Skin of body (tissue), 2 donors: ENCODE measurements around the gene PRIMA1. TPM values are rescaled to one million over a fixed set of nuclear protein-coding genes. Genes with fewer than 3 reads are reported as not detected.
A peak's percentile ranks its signal among the peaks of the same experiment; 100 is the strongest.

Experiments
- DNase-seq: peaks from one replicate; lab custom pipeline; 2025; lab: John Stamatoyannopoulos, UW
- total RNA-seq: library from RNA; depleted of rRNA; stranded (reverse); fragments of >200 nt; gene quantifications from one replicate; pipeline ENCODE4 v1.2.3, GENCODE V29; 2014

PRIMA1 gene, protein sequence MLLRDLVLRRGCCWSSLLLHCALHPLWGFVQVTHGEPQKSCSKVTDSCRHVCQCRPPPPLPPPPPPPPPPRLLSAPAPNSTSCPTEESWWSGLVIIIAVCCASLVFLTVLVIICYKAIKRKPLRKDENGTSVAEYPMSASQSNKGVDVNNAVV
- total RNA-seq, result 0.99 TPM

DNA sequence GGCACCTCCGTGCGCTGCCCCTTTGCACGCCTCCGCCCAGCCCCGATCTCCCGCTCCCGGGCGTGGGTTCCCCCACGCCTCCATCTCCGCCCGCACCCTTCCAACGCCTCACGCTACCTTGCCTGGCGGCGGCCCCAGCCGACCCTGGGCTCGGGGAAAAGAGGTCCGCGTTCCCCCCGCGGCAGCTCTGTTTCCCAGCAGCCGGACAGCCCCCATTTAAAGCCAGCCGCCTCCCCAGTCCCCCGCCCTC is at the start of gene PRIMA1:
TSS of gene PRIMA1 (minus strand) at position 193 of the 250 bp plus-strand sequence. CDS start 767 bp downstream, outside the sequence.
- no peak for DNase-seq

DNA sequence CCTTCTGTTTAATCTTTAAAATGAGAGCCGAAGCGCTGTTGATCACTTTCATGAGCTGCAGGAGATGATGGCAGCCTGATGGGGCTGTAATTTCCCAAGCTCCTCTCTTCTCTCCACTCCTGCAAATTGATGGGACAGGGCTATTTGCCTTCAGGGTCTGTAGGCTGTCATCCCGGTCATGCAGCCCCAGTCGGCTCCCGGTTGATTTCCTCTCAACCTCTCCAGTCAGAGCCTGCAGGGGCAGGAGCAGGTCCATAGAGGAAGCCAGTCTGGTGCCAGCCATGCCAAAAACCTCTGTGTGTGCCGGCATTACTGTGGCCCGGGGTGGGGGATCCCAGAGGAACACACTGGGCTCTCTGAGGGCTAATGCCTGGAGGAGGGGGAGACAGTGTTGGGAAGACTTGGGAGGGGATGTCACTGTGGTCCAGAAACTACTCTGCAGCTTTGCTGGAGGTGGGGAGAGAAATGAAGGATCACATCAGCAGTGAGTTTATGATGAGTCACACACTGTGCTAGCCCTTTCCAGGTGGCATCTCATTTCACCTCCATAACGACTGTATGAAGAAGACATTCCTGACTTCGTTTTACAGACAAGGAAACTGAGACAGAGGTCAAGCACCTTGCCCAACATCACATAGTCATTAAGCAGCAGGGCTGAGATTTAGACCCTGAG is 46.5 kb upstream of the PRIMA1 start:
- DNase-seq, result no peak

DNA sequence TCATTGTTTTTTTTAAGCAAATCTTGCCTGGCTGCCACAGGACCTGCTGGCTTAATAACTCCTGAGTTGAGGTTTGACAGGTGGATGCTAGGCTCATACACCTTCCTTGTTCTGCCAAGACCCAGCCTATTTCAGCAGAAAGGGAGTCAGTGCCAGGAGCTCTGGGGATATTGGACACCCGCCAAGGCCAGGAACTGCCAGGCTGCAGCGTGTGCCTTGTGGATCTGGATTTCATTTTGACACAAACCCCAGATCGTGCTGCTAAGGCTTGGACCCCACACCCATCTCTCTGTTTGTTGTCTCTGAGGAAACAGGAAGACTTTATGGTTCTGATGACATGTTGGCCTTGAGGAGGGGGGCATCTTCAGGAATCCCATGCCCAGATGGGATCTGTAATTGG is 44.4 kb upstream of the PRIMA1 start:
- peak; percentile 36 for DNase-seq

DNA sequence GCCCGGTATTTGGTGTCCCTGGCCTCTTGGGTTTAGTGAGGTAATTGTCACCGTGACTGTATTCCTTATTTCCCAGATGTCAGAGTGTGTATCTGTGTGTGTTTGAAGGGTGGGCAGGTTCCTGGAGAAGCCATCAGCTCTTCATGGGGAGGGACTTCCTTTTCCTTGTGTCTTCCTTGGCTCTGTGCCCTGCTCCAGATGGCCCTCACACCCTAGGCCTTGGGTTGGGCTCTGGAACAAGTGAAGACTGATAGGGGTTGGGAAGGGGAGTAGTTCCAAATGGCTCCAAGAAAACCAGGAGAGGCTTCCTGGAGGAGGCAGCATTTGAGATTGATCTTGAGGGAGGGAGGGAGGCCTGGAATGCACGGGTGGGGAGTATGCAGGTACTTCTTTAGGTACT is 43.8 kb upstream of the PRIMA1 start:
- DNase-seq, result peak; percentile 9

DNA sequence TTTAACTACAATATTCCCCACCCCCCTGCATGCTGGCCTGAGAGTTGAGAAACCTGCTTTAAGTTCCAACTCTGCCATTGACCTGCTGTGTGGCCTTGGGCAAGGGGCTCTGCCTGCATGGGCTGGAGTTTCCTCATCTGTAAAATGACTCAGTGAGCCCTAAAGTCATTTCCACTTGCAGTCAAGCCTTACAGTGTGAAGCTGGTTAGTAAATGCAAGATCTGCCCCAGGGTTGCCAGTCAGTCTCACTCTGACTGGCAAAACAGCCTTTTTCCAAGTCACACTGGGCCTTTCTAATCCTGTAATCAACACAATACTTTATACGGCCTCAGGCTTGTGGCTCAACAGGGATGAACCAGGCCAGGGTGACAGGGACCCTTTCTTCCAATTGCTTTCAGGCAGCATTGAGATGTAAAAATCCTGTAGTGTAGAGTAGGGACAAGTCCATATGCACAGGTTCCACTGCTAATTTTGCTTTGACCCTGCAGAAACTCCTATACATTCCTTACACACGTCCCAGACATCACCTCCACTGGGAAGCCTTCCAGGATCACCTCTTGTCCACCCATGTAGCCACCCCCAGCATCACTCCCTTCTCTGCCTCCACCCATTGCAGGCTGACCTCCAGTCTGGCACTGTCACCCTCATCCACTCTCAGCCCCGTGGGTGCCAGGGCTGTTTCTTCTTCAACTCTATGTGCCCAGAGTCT is 42.6 kb upstream of the PRIMA1 start:
- no peak for DNase-seq

DNA sequence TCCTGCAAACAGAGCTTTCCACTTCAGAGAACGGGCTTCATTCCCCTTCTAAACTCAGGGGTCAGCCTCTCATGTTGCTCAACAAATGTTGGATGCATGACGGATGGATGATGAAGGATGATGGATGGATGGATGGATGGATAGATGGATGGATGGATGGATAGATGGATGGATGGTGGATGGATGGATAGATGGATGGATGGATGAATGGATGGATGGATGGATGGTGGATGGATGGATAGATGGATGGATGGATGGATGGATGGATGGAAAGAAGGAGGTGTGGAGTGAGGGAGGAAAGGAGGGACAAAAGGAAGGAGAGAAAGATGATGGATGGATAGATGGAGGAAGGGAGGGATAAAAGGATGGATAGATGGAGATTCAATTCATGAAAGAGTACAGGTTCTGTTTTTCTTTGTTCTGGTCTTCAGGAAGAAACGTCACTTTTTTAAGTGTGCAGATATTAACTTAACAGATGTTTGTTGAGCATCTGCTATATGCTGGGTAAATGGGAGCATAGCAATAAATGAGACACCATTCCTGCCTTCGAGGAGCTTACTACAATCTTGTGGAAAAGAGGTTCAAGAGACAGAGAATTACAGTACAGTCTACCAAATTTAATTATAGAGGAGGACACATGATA is 41.7 kb upstream of the PRIMA1 start:
- no peak for DNase-seq

DNA sequence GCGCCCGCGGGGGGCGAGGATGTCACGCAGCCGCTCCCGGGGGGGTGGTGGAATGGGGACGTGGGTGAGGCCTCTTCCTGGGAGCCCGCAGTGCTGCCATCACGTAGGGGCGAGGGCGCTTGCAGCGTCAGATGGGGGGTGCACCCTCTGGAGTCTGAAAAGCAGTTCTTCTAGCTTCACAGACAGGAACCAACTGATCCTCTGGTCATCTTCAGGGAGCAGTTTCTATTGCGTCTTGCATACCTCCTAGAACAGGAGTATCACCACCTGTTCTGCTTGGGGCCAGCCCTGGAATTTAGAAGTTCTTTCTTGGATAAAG is 36.9 kb upstream of the PRIMA1 start:
- DNase-seq, result no peak

DNA sequence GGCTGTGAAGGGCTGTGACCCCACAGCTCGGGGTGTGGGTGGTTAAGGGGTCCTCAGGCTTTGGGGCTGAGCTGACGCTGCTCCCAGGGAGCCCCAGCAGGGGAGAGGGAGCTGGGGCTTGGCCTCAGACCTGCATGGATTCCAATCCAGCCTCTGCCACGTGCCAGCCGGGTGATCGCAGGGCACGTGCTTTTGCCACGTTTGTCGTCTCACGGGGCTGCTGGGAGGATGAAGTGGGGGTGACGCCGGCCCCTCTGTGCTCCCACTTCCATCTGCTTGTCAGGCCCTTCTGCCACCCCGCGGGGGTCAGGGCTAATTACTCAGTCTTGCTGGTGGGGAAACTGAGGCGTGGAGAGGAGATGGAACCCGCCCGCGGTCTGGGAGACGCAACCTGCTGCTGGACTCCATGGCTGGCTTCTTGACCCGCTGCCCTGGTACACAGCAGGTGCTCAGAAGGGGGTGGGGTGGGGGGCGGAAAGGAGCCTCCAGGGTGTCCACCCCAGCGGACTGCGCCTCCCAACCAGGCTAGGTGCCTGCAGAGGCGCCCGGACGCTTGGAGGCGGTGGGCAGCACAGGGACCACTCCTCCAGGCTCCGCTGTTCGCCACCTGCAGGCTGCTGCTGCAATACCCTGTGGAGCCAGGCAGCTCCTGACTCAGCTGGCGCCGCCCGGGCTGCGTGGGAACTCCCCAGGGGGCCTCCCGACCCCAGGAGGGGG is 36.4 kb upstream of the PRIMA1 start:
- no peak for DNase-seq

DNA sequence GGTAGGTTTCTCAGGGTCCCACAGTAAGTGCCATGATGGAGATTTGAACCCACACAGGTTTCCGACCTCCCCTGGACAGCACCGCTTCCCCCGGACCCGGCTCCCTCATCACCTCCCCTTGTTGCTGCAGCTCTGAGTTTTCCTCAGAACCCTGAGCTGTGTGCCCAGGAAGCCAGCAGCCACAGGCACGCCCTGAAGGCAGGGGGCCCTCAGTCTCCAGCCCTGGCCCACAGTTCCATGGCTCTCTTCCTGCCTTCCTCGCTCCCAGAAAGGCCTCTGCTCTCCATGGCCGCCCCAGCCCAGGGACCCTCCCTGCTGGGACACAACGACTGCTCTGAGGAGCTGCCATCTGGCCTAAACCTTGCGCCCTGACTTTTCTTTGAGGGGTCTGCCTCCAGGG is 35.8 kb upstream of the PRIMA1 start:
- no peak for DNase-seq

DNA sequence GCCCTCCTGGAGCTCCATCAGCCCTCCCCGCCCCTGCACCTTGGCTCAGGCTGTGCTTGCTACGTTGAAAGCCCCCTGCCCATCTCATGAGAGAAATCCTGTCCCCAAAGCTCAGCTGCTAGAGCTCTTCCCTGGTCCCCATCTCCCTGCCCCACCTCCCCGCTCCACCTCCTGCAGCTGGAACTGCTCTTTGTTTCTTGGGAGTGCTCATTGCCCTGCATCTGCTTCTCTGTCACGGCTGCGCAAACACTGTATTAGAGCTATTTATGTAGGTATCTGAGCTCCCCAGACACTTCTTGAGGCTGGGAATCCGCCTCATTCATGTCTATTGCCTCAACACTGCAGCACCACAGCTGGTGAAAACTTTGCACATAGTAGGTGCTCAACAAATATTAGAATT is 32.8 kb upstream of the PRIMA1 start:
- no peak for DNase-seq

DNA sequence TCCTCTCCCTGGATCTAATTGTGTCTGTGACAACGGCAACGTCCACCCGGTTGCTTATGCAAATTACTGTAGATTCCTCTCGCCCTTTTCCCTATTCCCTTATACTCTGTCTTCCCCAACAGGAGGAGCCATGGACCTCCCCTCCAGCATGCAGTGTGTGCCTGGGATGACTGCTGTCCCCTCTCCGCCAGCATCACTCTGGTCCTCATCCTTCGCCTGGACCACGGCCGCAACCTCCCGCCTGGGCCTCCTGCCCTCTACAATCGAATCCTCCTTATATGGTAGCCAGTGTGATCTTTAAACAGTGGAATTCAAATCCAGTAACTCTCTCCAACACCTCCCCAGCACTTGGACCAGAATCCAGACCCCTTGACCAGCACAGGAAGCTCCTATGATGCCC is 30.6 kb upstream of the PRIMA1 start:
- no peak for DNase-seq

DNA sequence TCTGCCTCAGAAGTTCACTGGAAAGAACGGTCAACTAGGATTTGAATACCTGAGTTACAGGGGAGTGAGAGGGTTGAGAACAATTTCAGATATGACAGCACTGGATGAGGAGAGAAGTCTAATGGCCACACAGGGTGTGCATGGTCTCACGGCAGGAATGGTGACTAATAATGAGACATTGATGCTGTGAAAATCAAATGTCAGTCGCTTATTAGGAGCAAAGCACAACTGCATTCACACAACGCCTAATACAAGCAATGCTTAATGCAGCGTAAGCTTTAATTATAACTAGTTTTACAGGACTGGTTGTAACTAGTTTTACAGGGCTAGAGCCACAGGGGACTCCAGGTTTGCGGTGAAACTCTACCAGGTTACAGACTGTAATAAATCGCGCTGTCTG is 23.4 kb upstream of the PRIMA1 start:
- no peak for DNase-seq

DNA sequence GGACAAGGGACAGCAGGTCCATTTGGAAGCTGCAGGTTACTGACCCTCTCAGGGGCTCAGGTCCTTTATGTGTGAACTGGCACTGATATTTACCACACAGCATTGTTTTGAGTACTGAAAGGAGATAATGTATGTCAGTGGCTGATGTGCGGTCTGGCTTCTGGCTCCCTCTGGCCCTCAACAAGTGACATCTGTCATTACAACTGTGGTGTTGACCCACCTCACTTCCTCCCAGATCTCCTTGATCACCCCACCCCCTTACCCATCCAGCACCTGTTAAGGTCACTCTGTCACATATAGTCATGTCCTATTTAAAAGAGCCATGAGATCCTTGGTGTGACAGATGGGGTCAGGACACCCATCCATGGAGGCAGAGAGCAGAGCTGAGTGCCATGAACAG is 22.7 kb upstream of the PRIMA1 start:
- DNase-seq, result no peak

DNA sequence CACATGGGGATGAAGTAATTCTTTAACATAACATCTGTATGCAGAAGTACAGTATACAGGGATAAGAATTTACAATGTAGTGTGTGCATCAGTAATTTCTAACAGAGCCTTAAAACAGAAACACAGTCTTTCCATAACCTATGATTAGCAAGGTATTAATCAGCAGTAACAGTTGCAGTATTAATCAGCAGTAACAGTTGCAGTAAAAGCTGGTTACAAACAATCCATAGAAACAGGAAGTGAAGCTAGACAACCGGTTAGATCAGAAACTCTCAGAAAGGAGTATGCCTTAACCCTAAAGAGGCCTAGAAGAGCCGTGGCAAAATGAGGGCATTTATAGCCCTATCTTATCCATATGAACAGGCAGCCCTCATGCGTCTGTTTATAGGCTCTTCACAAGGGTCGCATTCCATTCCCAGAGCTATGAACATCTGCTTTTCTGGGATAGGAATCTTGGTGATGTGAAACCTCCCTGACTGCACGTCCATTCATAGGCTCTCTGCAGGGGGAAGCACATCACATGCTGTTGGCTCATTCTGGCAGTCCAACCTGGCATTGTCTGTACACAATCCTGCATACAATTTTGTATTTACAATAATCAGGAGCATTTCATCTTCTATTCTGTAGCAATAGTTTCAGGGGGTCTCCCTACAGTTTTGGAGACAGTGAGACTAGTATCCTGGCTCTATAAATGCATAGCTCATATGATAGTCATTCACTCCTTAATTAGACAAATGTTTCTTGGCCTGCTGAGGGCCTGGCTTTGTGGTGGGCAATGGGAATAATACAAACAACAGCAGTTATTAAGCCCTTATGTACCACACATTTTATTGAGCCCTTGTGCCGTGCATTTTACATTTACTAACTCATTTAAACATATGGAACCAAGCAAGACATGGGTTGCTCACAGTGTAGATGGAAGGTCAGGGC is 21.5 kb upstream of the PRIMA1 start:
- DNase-seq, result peak; percentile 51

DNA sequence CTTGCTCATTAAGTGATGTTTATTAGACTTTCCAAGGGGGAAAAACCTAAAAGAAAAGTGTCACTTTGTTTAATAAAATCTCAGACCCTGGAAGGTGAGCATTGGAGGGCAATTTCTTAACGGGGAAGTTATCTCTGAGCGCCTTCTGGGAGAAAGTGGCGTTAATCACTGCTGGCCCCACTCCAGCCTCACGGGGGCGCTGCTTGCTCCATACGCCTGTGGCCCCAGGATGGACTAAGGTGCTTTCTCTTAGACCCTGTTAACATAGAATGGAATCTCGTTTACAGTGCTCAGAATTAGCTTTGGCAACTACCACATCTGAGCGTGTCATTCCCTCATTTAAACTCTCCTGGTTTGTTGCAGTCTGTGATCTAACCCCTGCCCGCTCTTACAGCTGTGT is 16.4 kb upstream of the PRIMA1 start:
- no peak for DNase-seq

DNA sequence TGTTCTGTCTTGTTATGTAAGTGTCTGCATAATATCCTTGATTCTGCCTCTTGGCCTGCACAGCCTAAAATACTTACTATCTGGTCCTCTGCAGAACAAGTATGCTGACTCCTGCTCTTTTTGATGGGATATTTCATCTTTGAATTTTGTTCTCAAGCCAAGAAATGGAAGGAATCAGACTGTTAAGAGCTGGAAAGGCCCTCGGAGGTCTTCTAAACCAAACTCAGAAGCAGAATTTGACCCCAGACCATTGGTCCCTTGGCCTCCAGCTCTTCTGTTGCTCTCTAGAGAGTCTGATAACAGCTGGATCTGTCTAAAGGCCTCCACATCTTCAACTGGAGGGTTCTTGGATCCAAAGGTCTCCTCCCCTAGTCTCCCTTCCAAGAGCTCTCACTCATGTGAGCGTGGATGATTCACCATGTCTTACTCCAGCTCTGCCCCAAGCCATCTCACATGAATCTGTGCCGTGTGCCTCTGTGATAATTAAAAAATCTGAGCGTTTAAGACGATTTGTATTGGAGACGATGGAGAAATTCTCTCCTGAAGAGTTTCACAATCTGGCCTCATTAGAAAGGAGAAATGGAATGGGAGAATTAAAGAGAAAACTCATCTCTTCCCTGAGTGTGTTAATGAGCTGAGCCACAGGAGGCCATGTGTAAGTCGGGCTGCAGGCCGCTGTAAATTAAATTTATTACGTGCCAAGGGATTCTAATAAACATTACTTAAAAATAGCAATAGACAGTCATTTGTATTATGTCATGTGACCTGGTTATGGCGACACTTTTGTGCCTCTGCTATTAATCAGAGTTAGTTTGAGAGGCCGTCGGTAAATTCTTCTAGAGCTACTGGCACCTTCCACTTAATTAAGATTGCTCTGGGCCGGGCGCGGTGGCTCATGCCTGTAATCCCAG is 15.4 kb upstream of the PRIMA1 start:
- DNase-seq, result peak; percentile 55

DNA sequence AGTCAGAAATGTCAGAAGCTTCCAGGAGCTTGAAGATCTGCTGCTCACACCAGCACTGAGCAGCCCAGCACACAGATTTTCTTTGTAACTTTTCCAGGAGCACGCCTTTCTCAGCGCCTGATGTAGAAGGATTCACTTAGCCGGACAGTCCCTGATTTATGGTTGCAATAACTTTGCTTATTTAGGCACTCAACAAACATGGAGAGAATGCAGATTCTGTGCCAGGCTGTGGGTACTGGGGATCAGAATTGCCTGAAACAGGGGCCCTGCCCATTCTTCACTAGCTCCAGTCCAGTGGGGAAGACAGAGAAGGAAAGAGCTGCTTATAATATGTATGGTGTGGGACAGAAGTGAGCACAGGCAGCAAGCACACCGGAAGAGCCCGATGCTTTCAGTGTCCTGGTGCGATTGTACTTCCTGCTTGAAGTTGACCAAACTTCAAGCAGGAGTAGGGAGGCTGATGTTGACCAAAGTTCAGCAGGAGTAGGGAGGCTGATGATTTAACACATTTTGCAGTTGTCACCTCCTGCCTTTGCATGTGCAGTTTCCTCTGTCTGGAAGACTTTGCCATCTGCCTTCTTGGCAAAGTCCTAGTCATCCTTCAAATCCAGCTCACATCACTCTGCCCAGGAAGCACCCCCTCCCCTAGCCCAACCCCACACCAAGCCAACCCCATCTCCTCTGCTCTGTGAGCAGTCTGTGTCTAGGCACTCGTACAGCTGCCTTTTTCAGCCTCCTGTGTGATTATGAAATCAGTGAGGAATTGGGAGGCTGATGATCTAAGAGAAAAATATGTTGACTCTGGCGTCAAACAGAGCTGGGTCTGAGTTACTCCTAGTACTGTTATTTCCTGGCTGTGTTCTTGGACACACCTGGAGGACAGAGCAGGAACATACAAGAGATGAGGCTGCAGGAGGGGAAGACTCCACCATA is 12.0 kb upstream of the PRIMA1 start:
- no peak for DNase-seq

DNA sequence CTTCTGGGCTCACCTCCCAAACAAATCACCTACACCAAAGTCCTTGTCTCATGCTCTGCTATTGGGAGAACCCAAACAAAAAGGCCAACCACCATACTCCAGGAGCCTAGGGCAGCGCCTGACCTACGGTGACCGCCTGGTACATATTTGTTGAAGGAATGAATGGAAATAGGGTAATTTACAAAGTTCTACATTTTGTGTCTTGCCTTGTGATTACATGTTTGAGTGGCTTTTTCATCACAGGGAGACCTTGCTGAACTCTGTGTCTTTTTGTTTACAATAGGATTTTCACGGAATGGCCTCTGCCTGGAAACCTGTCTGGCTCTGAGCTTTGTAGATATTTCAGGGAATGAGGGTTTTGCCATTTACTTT is 11.3 kb upstream of the PRIMA1 start:
- DNase-seq, result no peak

DNA sequence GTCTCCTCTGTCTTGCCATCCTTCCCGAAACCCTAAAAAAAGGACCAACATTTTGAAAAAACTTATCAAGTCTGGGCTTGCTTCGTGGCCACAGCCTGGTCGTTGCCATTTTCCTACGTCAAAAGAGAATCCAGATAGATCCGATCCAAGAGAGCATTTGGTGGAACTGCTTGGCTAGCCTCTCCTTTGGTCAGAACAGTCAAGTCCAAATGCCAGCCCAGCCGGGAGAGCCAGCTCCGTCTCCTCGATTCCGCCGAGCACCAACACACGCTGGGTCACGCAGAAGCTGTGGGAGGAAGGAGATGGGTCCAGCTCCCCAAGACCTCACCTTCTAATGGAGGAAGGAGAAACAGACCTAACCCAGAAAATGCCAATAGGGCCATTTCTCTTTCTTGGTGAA is 9.3 kb upstream of the PRIMA1 start:
- DNase-seq, result no peak
